CD4-positive, alpha-beta T cell treated with Interleukin-2 at 100 ng/mL for 4 hours (primary cell): ENCODE results near the gene BIRC5.

Experiments
- DNase-seq: peaks from one replicate; pipeline ENCODE4 v3.0.0-alpha.2; 2020; ENCODE audit warnings: low spot score

BIRC5 gene

DNA sequence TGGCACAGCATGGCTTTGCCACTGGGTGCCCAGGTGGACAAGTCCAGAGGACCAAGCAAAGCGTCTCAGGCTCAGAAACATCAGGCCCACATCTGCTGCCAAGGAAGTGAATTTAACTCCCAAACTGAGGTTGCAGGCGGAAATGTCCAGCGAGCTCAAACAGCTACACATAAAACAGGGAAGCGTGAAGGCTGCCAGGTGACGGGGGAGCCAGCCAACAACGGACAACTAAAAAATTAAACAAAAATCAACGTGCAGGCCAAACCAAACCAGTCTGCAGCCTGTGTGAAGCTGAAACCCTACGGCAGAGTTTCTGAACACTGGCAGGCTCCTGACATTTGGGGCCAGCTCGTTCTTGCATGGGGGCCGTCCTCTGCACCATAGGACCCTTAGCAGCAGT lies 29.7 kb upstream of the BIRC5 start:
- DNase-seq = no peak

DNA sequence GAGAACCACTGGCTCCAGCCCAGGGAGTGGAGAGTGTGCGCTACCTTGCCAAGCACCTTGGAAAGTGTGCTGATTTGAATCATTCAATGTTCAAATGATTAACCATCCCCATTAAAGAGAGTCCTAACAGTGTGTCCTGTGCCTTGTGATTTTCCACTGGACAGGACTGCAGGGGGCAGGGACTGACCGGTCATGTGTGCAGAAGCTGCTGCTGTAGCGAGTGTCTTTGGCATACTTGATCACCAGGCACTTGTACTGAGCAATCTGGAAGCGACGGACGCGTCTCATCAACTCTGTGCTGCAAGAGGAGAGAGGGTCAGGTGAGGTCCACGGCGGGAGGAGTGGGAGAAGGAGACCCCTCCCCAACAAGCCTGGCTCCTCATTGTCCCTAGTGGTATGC lies 29.2 kb upstream of the BIRC5 start:
- no peak for DNase-seq

DNA sequence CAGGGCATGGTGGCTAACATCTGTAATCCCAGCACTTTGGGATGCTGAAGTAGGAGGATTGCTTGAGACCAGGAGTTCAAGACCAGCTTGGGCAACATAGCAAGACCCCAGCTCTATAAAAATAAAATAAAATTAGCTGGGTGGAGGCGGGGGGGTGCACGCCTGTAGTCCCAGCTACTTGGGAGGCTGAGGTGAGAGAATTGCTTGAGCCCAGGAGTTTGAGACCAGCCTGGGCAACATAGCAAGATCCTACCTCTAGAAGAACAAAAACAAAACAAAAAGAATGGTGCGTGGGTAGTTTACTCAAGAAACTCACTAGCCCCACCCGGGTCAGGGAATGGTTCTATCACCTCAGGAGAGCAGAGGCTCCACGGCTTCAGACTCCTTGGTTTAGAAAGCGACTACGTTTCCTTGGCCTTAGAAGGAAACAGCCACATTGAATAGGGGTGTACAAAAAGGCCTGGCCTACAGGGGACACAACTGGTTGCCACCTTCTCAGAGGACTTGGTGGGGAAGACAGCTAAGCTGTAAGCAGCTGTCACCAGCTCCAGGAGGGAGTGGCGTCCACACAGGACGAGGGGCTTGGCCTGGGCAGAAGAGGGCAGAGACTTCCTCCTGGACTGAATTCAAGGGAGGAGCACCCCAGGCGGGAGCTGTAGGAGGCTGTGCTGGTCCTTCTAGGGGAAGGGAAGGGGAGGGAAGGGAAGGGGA lies 27.9 kb upstream of the BIRC5 start:
- DNase-seq = no peak

DNA sequence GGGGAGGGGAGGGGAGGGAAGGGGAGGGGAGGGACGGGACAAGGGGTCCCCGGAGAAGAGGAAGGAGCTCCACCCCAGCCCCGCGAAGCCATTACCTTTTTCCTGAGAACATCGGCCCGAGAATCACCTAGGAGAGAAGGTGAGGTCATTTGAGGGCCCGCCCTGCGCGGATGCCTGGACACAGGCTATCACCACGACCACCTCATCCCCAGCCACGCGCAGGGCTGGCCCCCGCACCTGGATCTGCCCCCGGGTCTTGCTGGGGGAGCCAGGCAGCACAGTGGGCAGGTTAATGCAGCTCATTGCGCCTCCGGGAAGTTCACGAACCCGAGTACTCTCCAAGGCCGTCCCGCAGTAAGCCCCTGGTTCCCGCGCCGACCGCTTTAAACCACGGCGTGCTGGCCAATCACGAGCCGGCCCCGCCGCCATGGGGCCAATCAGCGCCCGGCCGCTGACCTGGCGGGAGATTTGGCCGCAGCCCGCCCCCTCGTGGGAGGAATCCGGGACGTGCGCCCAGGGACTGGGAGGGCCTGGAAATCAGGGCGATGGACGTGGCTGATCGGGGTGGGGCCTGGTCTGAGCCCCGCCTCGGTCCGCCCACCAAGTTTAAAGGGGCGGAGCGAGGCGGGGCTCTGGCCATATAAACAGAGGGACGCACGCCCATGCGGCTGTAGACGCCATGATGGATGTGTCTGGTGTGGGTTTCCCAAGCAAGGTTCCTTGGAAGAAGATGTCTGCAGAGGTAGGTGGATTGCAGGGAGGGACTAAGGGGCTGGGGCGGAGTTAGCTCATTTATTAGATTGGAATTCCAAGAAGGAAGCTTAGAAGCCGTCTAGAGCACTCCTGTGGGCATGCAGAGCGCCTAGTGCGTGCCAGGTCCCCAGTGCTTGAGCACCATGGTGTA lies 27.1 kb upstream of the BIRC5 start, which contains the start of the genes AFMID and TK1:
AFMID (plus strand) TSS at position 671 of the 904 bp plus-strand sequence; CDS start at position 680, 9 bp downstream.
TK1 (minus strand) TSS at position 361 of the 904 bp plus-strand sequence; CDS start at position 303, 58 bp downstream.
- DNase-seq = peak; percentile 87

DNA sequence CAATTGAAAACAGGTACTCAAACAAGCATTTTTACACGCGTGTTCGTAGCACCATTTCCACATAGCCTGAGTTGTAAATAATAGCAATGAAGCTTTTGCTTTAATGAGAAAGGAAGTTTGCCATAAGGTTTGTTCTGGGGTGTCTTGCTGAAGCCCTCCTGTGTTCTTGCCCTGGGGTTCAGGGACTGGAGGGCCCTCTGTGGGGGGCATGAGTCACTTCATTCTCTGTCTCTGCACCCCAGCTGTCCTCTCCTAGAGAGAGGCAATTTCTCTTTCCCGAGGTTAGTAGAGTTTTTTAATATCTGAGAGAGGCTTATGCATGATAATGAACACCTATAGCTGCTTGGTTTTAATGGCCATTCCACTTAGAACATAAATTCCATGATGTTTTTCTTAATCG lies 17.3 kb upstream of the BIRC5 start:
- DNase-seq = no peak

DNA sequence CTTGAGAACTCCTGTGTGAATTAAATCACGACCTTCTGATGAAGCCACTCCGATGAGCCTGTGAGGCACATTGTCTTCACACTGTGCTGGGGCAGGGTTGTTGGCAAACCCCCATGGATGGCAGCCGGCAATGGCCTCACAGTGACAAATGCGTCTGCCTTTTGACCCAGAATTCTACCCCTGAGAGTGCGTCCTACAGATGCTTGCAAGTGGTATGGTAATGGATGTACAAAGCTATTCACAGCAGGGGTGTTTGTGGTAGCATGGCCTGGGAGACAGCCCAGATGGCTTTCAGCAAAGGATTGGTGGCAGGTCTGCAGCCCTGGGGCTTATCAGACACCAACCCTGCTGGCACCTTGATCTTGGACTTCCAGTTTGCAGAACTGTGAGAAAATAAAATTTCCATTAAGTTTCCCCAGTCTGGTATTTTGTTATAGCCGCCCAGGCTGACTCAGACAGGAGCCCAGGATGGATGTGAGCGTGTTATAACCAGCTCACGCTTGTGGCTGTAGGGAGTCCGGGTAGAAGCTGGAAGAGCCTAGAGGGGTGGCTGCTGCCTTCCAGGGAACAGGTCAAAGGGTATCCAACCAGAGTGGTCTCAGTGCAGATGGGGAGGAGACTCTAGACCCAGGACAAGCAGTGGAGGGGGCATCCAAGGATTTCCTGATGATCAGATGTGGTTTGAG lies 16.8 kb upstream of the BIRC5 start:
- DNase-seq = no peak

DNA sequence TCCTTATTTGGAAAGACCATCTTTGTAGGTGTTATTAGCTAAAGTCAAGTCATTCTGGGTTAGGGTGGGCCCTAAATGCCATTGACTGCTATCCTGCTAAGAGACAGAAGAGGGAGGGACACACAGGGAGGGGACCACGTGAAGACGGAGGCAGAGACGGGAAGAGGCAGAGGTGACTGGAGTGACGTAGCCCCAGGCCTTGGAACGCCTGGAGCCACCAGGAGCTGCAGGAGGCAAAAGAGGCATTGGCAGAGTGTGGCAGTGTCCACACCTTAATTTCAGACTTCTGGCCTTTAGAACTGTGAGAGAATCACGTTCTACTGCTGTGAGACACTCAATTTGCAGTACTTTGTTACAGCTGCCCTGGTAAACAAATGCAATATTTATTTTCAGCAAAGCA lies 13.6 kb upstream of the BIRC5 start:
- DNase-seq = no peak

DNA sequence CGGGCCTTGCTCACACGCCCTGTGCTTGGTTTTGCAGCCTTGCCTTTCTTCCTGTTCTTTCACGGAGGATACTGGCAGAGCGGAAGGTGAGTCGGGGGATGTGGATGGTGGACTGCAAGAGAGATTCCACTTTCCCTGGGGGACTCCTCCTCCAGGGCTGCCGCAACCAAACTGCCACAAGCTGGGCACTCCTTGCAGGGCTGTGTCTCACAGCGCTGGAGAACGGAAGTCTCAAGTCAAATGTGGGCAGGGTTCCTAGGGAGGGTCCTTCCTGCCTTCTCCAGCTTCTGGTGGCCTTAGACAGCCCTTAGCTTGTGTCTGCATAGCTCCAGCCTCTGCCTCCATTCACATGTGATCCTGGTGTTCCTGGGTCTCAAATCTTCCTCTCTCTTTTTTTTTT lies 11.4 kb upstream of the BIRC5 start:
- DNase-seq = no peak

DNA sequence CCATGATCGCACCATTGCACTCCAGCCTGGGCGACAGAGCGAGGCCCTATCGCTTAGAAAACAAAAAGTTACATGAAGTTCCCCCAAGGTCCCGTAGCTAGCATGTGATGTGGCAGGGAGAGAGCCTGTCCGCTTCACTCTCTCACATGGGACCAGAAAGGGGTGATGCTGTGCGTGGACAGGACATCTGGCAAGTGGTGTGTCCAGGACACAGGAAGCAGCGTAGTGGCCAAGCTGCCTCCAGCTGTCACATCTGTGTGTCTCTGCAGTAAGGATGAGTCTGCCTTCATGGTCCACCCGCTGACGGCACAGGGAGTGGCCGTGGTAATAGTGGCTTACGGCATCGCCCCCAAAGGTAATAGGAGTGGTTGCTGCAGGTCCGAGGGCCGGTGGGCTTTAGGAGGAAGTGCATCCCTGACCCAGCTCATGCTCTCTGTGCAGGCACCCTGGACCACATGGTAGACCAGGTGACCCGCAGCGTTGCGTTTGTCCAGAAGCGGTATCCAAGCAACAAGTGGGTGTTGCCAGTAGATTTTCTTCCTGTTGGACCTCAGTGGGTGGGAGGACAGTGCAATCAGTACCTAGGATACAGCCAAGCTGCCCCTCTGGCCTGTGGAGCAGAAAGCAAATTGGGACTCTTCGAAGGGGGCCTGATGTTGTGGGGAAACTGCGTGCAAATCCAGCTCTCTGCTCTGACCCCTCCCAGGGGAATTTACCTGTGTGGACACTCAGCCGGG lies 9.5 kb upstream of the BIRC5 start:
- DNase-seq = no peak

DNA sequence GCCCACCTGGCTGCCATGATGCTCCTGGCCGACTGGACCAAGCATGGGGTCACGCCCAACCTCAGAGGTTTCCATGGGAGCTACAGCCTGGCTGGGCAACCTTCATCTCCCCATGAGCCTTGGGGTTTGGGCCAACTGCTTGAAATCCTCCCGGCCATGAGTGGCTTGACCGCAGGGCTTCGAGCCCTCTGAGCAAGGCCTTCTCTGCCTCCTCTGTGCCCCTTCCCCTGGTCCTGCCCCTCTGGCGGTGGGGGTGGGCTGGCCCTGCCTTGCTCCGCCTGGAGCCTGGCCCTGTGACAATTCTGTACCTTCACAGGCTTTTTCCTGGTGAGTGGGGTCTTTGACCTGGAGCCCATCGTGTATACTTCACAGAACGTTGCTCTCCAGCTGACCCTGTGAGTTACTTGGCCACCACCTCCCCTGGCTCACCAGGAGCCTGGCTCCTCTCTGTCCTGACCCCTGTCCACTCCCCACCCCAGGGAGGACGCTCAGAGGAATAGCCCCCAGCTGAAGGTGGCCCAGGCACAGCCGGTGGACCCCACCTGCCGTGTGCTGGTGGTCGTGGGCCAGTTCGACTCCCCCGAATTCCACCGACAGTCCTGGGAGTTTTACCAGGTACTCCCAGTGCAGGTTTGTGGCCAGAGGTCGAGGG lies 8.8 kb upstream of the BIRC5 start:
- DNase-seq = no peak

DNA sequence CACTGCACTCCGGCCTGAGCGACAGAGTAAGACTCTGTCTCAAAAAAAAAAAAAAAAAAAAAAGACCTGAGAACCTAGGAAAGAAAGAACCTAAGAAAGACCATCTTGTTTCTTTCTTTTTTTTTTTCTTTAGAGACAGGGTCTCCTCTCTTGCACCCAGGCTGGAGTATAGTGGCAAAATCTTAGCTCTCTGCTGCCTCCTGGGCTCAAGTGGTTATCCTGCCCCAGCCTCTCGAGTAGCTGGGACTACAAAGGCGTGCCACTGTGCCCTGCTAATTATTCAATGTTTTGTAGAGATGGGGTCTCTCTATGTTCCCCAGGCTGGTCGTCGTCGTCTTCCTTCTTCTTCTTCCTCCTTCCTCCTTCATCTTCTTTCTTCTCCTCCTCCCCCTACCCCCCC lies 7.8 kb upstream of the BIRC5 start:
- DNase-seq = no peak

DNA sequence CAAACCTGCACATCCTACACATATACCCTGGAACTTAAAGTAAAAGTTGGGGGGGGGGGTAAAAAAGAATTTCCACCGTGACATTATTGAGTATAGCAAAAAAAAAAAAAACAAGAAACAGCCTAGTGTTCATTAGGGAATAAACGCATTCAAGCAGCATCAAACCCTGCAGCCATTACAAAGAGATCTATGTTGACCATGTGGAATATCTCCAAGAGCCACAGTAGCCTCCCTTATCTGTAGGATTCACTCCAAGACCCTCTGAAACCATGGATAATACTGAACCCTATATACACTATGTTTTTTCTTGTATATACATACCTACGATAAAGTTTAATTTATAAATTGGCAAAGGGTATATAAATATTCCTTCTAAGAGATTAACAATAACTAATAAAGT lies 5.6 kb upstream of the BIRC5 start:
- DNase-seq = no peak

DNA sequence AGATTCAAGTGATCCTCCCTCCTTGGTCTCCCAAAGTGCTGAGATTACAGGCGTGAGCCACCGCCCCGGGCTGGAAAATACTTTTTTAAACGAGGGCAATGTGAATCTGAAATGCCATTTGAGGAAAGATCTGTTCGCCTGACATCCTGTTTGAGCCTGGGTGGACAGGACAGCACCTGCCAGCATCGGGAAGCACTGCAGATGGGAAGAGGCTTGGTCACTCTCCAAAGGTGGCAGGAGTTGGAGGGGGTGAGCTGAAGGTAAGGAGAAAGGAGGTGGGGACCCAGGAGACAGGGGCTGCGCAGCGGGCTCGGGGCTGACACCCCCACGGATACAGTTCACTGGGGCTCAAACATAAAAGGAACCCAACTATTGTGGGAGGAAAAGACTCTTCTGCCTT lies 3.9 kb upstream of the BIRC5 start:
- no peak for DNase-seq

DNA sequence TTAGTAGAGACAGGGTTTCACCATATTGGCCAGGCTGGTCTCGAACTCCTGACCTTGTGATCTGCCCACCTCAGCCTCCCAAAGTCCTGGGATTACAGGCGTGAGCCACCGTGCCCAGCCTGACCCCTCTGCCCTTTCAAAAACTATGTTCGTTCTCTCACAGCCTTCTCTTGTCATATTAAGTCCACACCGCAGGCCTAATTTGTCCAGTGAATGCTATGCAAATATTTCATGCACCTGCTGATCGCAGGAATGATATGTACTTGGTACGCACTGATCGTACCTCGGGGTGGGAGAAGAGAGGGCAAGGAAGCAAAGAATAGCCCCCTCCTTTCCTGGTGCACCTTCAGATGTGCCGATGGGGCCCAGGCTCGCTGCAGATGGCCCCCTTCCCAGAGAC lies 3.0 kb upstream of the BIRC5 start:
- no peak for DNase-seq

DNA sequence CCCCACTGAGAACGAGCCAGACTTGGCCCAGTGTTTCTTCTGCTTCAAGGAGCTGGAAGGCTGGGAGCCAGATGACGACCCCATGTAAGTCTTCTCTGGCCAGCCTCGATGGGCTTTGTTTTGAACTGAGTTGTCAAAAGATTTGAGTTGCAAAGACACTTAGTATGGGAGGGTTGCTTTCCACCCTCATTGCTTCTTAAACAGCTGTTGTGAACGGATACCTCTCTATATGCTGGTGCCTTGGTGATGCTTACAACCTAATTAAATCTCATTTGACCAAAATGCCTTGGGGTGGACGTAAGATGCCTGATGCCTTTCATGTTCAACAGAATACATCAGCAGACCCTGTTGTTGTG lies 631 bp downstream of the BIRC5 start:
- DNase-seq = no peak

DNA sequence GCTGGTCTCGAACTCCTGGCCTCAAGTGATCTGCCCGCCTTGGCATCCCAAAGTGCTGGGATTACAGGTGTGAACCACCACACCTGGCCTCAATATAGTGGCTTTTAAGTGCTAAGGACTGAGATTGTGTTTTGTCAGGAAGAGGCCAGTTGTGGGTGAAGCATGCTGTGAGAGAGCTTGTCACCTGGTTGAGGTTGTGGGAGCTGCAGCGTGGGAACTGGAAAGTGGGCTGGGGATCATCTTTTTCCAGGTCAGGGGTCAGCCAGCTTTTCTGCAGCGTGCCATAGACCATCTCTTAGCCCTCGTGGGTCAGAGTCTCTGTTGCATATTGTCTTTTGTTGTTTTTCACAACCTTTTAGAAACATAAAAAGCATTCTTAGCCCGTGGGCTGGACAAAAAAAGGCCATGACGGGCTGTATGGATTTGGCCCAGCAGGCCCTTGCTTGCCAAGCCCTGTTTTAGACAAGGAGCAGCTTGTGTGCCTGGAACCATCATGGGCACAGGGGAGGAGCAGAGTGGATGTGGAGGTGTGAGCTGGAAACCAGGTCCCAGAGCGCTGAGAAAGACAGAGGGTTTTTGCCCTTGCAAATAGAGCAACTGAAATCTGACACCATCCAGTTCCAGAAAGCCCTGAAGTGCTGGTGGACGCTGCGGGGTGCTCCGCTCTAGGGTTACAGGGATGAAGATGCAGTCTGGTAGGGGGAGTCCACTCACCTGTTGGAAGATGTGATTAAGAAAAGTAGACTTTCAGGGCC lies 5.5 kb downstream of the BIRC5 start:
- DNase-seq = no peak

DNA sequence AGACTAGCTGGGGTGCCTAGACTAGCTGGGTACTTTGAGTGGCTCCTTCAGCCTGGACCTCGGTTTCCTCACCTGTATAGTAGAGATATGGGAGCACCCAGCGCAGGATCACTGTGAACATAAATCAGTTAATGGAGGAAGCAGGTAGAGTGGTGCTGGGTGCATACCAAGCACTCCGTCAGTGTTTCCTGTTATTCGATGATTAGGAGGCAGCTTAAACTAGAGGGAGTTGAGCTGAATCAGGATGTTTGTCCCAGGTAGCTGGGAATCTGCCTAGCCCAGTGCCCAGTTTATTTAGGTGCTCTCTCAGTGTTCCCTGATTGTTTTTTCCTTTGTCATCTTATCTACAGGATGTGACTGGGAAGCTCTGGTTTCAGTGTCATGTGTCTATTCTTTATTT lies 9.0 kb downstream of the BIRC5 start:
- DNase-seq = no peak

DNA sequence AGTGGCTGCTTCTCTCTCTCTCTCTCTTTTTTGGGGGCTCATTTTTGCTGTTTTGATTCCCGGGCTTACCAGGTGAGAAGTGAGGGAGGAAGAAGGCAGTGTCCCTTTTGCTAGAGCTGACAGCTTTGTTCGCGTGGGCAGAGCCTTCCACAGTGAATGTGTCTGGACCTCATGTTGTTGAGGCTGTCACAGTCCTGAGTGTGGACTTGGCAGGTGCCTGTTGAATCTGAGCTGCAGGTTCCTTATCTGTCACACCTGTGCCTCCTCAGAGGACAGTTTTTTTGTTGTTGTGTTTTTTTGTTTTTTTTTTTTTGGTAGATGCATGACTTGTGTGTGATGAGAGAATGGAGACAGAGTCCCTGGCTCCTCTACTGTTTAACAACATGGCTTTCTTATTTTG lies 9.7 kb downstream of the BIRC5 start:
- DNase-seq = no peak

DNA sequence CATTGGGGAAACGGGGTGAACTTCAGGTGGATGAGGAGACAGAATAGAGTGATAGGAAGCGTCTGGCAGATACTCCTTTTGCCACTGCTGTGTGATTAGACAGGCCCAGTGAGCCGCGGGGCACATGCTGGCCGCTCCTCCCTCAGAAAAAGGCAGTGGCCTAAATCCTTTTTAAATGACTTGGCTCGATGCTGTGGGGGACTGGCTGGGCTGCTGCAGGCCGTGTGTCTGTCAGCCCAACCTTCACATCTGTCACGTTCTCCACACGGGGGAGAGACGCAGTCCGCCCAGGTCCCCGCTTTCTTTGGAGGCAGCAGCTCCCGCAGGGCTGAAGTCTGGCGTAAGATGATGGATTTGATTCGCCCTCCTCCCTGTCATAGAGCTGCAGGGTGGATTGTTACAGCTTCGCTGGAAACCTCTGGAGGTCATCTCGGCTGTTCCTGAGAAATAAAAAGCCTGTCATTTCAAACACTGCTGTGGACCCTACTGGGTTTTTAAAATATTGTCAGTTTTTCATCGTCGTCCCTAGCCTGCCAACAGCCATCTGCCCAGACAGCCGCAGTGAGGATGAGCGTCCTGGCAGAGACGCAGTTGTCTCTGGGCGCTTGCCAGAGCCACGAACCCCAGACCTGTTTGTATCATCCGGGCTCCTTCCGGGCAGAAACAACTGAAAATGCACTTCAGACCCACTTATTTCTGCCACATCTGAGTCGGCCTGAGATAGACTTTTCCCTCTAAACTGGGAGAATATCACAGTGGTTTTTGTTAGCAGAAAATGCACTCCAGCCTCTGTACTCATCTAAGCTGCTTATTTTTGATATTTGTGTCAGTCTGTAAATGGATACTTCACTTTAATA lies 10.4 kb downstream of the BIRC5 start:
- no peak for DNase-seq
